RWPE2 (cell line): ENCODE data around the gene ACTC1.

Source experiments
- ATAC-seq: fragments of 200-7000 bp; cut with Tn5 transposase; 3 replicates; pipeline ENCODE4 v1.9.1; 2021; ENCODE audit warnings: low read depth
- DNase-seq: peaks from one replicate; pipeline ENCODE4 v3.0.0-alpha.2; 2020; ENCODE audit warnings: low spot score
- H3K27ac ChIP-seq: fragments of 450-650 bp; 2 replicates; pipeline ENCODE4 v1.5.1; 2017; ENCODE audit warnings: mild to moderate bottlenecking; ENCODE audit not compliant: poor library complexity, severe bottlenecking
- H3K27me3 ChIP-seq: fragments of 250-450 bp; sonication (Bioruptor Pico); 2 replicates; pipeline ENCODE4 v1.5.1; 2021; ENCODE audit warnings: mild to moderate bottlenecking, moderate library complexity; ENCODE audit not compliant: insufficient read depth, poor library complexity, severe bottlenecking
- H3K36me3 ChIP-seq: fragments of 250-450 bp; sonication (Bioruptor Pico); 2 replicates; pipeline ENCODE4 v1.5.1; 2020; ENCODE audit warnings: low read depth, mild to moderate bottlenecking, moderate library complexity
- H3K4me1 ChIP-seq: fragments of 250-450 bp; sonication (Bioruptor Pico); 2 replicates; pipeline ENCODE4 v1.5.1; 2021; ENCODE audit warnings: mild to moderate bottlenecking, moderate library complexity; ENCODE audit not compliant: insufficient read depth, poor library complexity, severe bottlenecking
- H3K4me3 ChIP-seq: fragments of 250-450 bp; sonication (Bioruptor Pico); 2 replicates; pipeline ENCODE4 v1.5.1; 2021; ENCODE audit warnings: mild to moderate bottlenecking, moderate library complexity; ENCODE audit not compliant: severe bottlenecking
- H3K9me3 ChIP-seq: fragments of 250-450 bp; sonication (Bioruptor Pico); 2 replicates; pipeline ENCODE4 v1.5.1; 2021; ENCODE audit warnings: mild to moderate bottlenecking, moderate library complexity; ENCODE audit not compliant: severe bottlenecking
- TF ChIP-seq, protein P1 (sequence below): fragments of 450-650 bp; IDR thresholded peaks from one replicate; pipeline ENCODE4 v1.5.1; 2017; ENCODE audit warnings: mild to moderate bottlenecking, moderate library complexity; ENCODE audit not compliant: poor library complexity, severe bottlenecking

ACTC1 gene

DNA sequence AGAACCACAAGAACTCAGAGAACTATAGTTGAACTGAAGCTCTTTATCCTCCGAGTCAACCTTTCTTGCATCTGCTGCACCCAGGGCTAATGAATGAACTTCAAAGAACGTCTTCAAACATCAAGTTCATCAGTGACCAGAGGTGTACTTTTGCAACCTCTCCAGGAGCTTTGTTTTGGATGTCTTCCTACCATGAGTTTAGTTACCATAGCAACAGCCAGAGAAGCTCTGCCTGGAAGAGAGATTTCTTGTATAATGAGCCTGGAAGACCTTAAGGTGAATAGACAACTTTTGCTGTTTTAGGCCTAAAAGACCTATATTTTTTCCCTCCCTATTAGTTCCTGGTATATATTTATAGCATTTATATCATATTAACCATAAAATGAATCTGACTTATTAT is 9.1 kb downstream of the ACTC1 start:
- peaks cover 42% of the 10 kb centered on the region for H3K27me3 ChIP-seq
- DNase-seq (no peak), ATAC-seq (no peak)
- TF ChIP-seq, protein P1, sequence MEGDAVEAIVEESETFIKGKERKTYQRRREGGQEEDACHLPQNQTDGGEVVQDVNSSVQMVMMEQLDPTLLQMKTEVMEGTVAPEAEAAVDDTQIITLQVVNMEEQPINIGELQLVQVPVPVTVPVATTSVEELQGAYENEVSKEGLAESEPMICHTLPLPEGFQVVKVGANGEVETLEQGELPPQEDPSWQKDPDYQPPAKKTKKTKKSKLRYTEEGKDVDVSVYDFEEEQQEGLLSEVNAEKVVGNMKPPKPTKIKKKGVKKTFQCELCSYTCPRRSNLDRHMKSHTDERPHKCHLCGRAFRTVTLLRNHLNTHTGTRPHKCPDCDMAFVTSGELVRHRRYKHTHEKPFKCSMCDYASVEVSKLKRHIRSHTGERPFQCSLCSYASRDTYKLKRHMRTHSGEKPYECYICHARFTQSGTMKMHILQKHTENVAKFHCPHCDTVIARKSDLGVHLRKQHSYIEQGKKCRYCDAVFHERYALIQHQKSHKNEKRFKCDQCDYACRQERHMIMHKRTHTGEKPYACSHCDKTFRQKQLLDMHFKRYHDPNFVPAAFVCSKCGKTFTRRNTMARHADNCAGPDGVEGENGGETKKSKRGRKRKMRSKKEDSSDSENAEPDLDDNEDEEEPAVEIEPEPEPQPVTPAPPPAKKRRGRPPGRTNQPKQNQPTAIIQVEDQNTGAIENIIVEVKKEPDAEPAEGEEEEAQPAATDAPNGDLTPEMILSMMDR: no peak
- H3K27ac ChIP-seq: no peak overlapping the region
- no peaks in the 10 kb centered on the region for H3K9me3 ChIP-seq
- H3K4me1 ChIP-seq: no peaks in the 10 kb centered on the region
- H3K4me3 ChIP-seq: no peak overlapping the region
- no peaks in the 10 kb centered on the region for H3K36me3 ChIP-seq

DNA sequence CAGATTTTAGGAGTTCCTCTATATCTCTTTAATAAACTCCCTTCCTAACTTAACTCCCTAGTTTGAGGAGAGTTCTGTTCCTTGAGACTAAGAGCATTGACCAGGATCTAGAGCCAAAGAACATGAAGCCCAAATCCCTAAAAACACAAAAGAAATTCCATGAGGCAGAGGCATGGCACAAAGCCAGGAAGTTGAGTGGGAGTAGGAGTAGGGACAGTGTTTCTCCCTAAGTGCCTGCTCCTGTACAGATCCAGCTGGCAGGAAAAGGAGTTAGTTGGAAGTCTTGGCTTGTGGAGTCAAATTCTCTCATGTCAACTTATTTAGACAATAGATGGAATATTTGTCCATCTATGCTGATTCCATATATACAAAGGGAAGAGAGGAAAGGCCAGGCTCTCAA is 11.4 kb downstream of the ACTC1 start:
- H3K4me1 ChIP-seq: no peaks in the 10 kb centered on the region
- H3K27me3 ChIP-seq: peaks cover 28% of the 10 kb centered on the region
- H3K9me3 ChIP-seq: no peaks in the 10 kb centered on the region
- no peak overlapping the region for H3K4me3 ChIP-seq
- DNase-seq (no peak), ATAC-seq (no peak)
- no peaks in the 10 kb centered on the region for H3K36me3 ChIP-seq
- H3K27ac ChIP-seq: no peak overlapping the region
- TF ChIP-seq, protein P1: no peak

DNA sequence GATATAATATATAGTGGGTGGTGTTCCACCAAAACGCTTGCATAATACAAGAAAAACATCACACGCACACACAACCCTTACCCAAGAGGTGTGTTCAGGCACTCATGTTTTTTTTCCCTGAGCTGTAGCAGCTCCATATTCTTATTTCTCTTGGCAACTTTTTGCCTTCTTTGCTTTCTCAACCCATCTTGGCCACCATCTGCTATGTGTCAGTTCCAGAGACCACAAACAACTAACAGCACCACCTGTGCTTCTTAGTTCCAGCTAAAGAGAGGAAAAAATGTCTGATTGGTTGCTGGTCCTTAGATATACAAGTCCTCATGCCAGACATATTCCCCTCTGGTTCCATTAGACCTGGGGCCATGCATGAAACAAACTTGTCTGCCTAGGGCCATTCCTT is 11.9 kb downstream of the ACTC1 start:
- TF ChIP-seq, protein P1: no peak
- peaks cover 23% of the 10 kb centered on the region for H3K27me3 ChIP-seq
- H3K4me3 ChIP-seq: no peak overlapping the region
- H3K36me3 ChIP-seq: no peaks in the 10 kb centered on the region
- H3K27ac ChIP-seq: no peak overlapping the region
- ATAC-seq: no peak
- H3K9me3 ChIP-seq: no peaks in the 10 kb centered on the region
- H3K4me1 ChIP-seq: no peaks in the 10 kb centered on the region
- DNase-seq: no peak

DNA sequence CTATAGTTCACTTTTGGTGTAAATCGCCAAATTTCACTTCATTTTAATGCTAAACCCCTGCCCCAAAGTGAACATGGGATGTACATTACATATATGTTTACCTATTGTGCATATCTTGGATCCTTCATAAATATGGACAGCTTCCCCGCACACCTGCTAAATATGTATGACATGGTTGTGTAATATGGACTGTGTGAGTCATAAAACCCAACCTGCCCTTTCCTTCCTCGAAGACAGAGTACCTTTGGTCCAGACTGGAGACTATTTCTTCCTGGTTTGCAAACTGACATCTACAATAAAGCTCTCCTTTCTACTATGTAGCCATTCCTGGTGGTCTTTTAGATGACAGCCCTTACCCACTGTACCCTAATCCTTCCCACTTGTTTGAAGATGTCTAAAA is 12.4 kb downstream of the ACTC1 start:
- Histone ChIP-seq H3K36me3 (no peaks in the 10 kb centered on the region), H3K4me3 (no peak overlapping the region), H3K9me3 (no peaks in the 10 kb centered on the region), H3K27ac (no peak overlapping the region), H3K4me1 (no peaks in the 10 kb centered on the region), H3K27me3 (peaks cover 18% of the 10 kb centered on the region)
- TF ChIP-seq, protein P1: no peak
- peak; percentile 64; the same call in 2 of the 3 replicates for ATAC-seq
- DNase-seq: no peak

DNA sequence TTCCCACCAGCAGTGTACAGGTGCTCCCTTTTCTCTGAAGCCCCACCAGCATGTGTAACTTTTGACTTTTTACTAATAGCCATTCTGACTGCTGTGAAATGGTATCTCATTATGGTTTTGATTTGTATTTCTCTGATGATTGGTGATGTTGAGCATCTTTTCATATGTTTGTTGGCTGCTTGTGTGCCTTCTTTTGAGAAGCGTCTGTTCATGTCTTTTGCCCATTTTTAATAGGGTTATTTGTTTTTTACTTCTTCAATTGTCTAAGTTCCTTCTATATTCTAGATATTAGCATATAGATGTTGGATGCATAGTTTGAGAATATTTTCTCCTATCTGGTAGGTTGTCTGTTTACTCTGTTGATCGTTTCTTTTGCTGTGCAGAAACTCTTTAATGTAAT is 14.6 kb downstream of the ACTC1 start:
- Histone ChIP-seq H3K4me1 (no peaks in the 10 kb centered on the region), H3K9me3 (no peaks in the 10 kb centered on the region), H3K36me3 (no peaks in the 10 kb centered on the region), H3K27me3 (peaks cover 16% of the 10 kb centered on the region), H3K27ac (no peak overlapping the region), H3K4me3 (no peak overlapping the region)
- ATAC-seq (no peak), DNase-seq (no peak)
- TF ChIP-seq, protein P1: no peak
